Upper lobe of right lung (tissue), 1 donor: ENCODE data around the gene JUNB. TPM values are rescaled to one million over a fixed set of nuclear protein-coding genes. Genes with fewer than 3 reads are reported as not detected.

Source experiments
- ATAC-seq: fragments of 200-7000 bp; cut with Tn5 transposase; one replicate; pipeline ENCODE4 v1.9.1; 2020; ENCODE audit warnings: mild to moderate bottlenecking, moderate library complexity
- DNase-seq: peaks from one replicate; pipeline ENCODE4 v3.0.0-alpha.2; 2020
- H3K27ac ChIP-seq: fragments of 200-600 bp; one replicate; pipeline ENCODE4 v1.8.0; 2022
- H3K27me3 ChIP-seq: fragments of 200-600 bp; one replicate; pipeline ENCODE4 v1.8.0; 2022; ENCODE audit warnings: mild to moderate bottlenecking
- H3K36me3 ChIP-seq: fragments of 200-600 bp; one replicate; pipeline ENCODE4 v1.8.0; 2022
- H3K4me1 ChIP-seq: fragments of 200-600 bp; one replicate; pipeline ENCODE4 v1.8.0; 2022
- H3K4me3 ChIP-seq: fragments of 200-600 bp; one replicate; pipeline ENCODE4 v1.8.0; 2022; ENCODE audit warnings: mild to moderate bottlenecking
- H3K9me3 ChIP-seq: fragments of 200-600 bp; one replicate; pipeline ENCODE4 v1.8.0; 2022
- intact Hi-C: fragments of 100-400 bp; cut with DNase I; formaldehyde crosslinking; loops from one replicate; pipeline ENCODE4 v1.11.0; 2022
- total RNA-seq: library from RNA; stranded (reverse); fragmentation: NEBNext Ultra II Directional; extraction: Animal tissue kit (Norgen Biotek cat#: 25700); gene quantifications from one replicate; pipeline ENCODE4 v1.2.1, GENCODE V29; 2021
- TF ChIP-seq, protein P1 (sequence below): fragments of 200-600 bp; IDR thresholded peaks from one replicate; pipeline ENCODE4 v1.8.0; 2022; ENCODE audit warnings: antibody characterized with exemption
- donor health status: DM: no; HTN: yes; CAD: no; lungs with severe emphysema.

Gene JUNB
- total RNA-seq, 1 donor from 2014 or later = 174 TPM

DNA sequence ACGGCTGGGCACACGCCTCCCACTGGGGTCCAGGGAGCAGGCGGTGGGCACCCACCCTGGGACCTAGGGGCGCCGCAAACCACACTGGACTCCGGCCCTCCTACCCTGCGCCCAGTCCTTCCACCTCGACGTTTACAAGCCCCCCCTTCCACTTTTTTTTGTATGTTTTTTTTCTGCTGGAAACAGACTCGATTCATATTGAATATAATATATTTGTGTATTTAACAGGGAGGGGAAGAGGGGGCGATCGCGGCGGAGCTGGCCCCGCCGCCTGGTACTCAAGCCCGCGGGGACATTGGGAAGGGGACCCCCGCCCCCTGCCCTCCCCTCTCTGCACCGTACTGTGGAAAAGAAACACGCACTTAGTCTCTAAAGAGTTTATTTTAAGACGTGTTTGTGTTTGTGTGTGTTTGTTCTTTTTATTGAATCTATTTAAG is 1.6 kb downstream of the JUNB start:
- ATAC-seq (no peak), DNase-seq (no peak)
- H3K4me3 ChIP-seq = peak overlapping the region; percentile 88
- no peaks in the 10 kb centered on the region for H3K27me3 ChIP-seq
- H3K27ac ChIP-seq = peak overlapping the region; percentile 100
- TF ChIP-seq, protein P1, sequence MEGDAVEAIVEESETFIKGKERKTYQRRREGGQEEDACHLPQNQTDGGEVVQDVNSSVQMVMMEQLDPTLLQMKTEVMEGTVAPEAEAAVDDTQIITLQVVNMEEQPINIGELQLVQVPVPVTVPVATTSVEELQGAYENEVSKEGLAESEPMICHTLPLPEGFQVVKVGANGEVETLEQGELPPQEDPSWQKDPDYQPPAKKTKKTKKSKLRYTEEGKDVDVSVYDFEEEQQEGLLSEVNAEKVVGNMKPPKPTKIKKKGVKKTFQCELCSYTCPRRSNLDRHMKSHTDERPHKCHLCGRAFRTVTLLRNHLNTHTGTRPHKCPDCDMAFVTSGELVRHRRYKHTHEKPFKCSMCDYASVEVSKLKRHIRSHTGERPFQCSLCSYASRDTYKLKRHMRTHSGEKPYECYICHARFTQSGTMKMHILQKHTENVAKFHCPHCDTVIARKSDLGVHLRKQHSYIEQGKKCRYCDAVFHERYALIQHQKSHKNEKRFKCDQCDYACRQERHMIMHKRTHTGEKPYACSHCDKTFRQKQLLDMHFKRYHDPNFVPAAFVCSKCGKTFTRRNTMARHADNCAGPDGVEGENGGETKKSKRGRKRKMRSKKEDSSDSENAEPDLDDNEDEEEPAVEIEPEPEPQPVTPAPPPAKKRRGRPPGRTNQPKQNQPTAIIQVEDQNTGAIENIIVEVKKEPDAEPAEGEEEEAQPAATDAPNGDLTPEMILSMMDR = no peak
- H3K36me3 ChIP-seq = no peaks in the 10 kb centered on the region
- intact Hi-C loops = no loop called here
- H3K9me3 ChIP-seq = no peaks in the 10 kb centered on the region
- peaks cover 27% of the 10 kb centered on the region for H3K4me1 ChIP-seq

GRCh38 chr19:12793290-12794195 is 2.3 kb downstream of the JUNB start:
- Histone ChIP-seq H3K9me3 (no peaks in the 10 kb centered on the region), H3K27ac (peak overlapping the region; percentile 100), H3K36me3 (peaks cover 2% of the 10 kb centered on the region), H3K27me3 (no peaks in the 10 kb centered on the region), H3K4me1 (peaks cover 20% of the 10 kb centered on the region), H3K4me3 (peak overlapping the region; percentile 88)
- TF ChIP-seq, protein P1 = no peak
- peak; percentile 55 for ATAC-seq
- peak; percentile 98 for DNase-seq
- intact Hi-C loops = no loop called here

- no peak for ATAC-seq
- H3K4me3 ChIP-seq = peak overlapping the region; percentile 88
- DNase-seq = no peak
- TF ChIP-seq, protein P1 = no peak
- no peaks in the 10 kb centered on the region for H3K27me3 ChIP-seq
- intact Hi-C loops = no loop called here
- H3K9me3 ChIP-seq = no peaks in the 10 kb centered on the region
- H3K4me1 ChIP-seq = peaks cover 12% of the 10 kb centered on the region
- peaks cover 10% of the 10 kb centered on the region for H3K36me3 ChIP-seq
- H3K27ac ChIP-seq = peak overlapping the region; percentile 100
Observed at GRCh38 chr19:12794196-12794941, 3.1 kb downstream of the JUNB start.

GRCh38 chr19:12794971-12795381 is 3.7 kb downstream of the JUNB start:
- no peak overlapping the region for H3K4me3 ChIP-seq
- DNase-seq (no peak), ATAC-seq (no peak)
- no peaks in the 10 kb centered on the region for H3K27me3 ChIP-seq
- TF ChIP-seq, protein P1 = no peak
- no peaks in the 10 kb centered on the region for H3K9me3 ChIP-seq
- H3K36me3 ChIP-seq = peaks cover 14% of the 10 kb centered on the region
- peak overlapping the region; percentile 100 for H3K27ac ChIP-seq
- peaks cover 11% of the 10 kb centered on the region for H3K4me1 ChIP-seq
- intact Hi-C loops = no loop called here

DNA sequence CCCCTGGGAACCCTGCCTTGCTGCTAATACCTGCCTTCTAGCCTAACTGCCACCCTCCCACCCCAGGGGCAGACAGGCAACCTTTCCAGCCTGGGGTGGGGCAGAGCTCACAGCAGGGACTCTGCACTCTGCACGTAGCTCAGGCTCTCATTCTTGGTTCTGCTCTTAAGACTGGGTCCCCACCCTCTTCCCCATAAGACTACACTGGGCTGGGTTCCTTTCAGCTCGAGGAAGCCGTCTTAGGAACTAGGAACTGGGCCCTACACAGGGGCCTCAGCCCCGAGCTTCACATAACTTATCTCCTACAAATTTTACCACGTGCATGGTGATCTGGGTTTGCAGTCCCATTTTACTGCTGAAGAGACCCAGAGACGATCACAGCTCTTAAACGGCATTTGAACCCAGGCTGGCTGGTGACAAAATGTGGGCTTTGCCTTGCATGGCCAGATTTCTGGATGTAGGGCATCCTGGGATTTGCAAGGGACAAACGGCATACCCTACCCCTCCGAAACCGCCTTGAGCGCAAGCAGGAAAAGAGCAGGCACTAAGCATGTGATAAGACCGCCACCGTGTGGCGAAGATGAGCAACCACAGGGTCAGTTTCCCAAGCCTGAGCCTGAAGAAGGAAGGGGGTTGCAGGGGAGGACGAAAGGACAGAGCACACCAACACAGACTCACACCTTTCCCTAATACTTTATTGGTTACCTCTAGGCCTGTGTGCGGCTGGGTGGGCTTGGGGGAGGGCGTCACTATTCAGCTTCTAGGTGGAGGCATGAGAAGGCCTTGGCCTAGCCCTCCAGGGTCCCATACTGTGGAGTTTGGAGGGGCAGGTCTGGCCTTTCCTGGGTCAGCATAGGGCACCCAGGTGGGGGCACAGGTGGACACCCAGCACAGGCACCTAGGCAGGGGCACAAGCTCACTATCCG is 5.1 kb downstream of the JUNB start:
- Histone ChIP-seq H3K4me1 (peaks cover 18% of the 10 kb centered on the region), H3K27ac (peak overlapping the region; percentile 58), H3K9me3 (no peaks in the 10 kb centered on the region), H3K4me3 (peak overlapping the region; percentile 8), H3K27me3 (no peaks in the 10 kb centered on the region), H3K36me3 (peaks cover 18% of the 10 kb centered on the region)
- intact Hi-C loops = loop anchor here (2.0 kb wide), 1 partner anchor 20 kb away; no protein-coding TSS in a partner anchor
- TF ChIP-seq, protein P1 = peak; percentile 92
- DNase-seq (peak; percentile 84), ATAC-seq (peak; percentile 46)
